Measurements from ENCODE around the gene TP73.

TP73 gene

DNA sequence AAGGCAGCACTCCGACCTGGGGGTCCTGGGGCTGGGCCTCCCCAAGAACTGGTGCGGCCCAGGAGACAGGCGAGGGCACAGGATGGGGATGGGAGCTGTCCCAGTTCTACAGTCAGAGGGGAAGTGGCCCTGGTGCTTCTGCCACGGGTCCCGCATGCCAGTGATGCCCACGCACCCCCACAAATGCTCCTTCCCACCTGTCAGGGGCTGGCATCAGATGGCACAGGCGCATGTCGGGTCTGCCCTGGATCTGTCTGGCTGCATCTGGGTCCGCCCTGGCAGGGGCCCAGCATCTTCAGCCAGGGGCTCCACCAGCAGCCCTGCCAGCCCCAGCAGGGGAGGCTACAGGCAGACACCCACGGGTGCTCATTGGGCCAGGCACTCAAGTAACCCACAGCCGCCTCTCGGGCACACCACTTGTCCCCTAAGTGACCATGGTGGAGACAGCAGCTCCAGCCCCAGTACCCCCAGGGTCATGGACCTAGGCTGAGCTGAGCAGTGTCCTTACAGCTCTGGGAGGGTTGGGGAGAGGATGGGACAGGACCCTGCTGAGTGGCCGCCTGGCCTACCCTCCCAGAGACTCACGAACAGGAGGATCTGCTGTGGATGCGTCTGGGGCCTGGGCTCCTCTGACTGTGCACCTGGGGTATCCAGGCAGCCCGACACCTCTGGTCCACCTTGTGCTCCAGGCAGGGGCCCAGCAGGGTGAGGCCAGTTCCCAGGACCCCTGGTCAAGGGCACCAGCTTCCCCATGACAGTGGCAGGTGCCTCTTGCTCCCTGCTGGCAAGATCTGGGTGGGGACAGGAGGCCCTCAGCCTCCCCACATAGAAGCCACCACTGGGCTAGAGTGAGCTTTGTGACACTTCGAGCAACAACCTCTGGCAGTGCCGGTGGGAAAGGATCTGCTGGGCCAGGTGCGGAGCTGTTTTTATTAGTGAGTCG is 125.6 kb downstream of the TP73 start:
- TF ChIP-seq CSDC2 (CRISPR knock-in tag; IDR thresholded peaks at IDR 0.05) (no peak), OSR1 (CRISPR knock-in tag; IDR thresholded peaks at IDR 0.05) (no peak), ZFP3 (CRISPR knock-in tag; IDR thresholded peaks at IDR 0.05) (no peak), ZNF565 (CRISPR knock-in tag; conservative IDR thresholded peaks at IDR 0.05; ENCODE audit: low read depth) (no peak), ZNF8 (CRISPR knock-in tag; IDR thresholded peaks at IDR 0.05) (no peak), TCF4 (CRISPR knock-in tag; IDR thresholded peaks at IDR 0.05; ENCODE audit: borderline replicate concordance) (no peak)
- TF ChIP-seq, protein P1, sequence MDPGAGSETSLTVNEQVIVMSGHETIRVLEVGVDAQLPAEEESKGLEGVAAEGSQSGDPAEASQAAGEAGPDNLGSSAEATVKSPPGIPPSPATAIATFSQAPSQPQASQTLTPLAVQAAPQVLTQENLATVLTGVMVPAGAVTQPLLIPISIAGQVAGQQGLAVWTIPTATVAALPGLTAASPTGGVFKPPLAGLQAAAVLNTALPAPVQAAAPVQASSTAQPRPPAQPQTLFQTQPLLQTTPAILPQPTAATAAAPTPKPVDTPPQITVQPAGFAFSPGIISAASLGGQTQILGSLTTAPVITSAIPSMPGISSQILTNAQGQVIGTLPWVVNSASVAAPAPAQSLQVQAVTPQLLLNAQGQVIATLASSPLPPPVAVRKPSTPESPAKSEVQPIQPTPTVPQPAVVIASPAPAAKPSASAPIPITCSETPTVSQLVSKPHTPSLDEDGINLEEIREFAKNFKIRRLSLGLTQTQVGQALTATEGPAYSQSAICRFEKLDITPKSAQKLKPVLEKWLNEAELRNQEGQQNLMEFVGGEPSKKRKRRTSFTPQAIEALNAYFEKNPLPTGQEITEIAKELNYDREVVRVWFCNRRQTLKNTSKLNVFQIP (CRISPR knock-in tag; IDR thresholded peaks at IDR 0.05; ENCODE audit: borderline replicate concordance, low read depth) = no peak
- no peak for ATAC-seq

DNA sequence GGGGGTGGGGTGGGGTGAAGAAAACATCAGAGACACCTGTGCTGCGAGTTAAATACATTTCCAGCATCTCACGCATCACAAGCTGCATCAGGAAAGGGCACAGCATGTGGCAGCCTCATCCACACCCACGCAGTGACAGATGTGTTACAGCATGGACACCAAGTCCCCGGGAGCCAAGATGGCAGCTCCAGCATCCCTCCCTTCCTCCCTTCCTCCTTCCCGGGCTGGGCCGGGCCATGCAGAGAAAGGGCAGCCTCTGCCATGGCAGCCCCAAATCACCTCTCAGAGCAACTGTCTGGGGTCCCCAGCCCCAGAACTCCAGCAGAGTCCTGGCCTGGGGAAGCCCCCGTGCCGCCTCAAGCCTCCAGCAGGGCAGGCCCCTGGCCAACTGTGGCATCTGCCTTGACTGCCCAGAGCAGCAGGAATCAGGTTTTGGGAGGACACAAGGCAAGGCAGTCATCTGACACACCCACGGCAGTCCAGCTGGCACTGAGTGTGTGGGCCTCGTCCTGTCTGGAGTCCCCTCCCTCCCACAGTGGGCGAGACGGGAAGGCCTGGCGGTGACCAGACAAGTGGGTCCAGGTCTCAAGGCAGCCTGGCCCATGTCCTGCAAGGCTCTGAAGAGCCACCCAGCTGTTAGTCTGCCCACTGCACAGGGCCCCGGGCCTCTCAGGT is 126.4 kb downstream of the TP73 start:
- TF ChIP-seq ARNTL (CRISPR knock-in tag; IDR thresholded peaks at IDR 0.05; ENCODE audit: borderline replicate concordance, low read depth) = no peak
- TF ChIP-seq, protein P2, sequence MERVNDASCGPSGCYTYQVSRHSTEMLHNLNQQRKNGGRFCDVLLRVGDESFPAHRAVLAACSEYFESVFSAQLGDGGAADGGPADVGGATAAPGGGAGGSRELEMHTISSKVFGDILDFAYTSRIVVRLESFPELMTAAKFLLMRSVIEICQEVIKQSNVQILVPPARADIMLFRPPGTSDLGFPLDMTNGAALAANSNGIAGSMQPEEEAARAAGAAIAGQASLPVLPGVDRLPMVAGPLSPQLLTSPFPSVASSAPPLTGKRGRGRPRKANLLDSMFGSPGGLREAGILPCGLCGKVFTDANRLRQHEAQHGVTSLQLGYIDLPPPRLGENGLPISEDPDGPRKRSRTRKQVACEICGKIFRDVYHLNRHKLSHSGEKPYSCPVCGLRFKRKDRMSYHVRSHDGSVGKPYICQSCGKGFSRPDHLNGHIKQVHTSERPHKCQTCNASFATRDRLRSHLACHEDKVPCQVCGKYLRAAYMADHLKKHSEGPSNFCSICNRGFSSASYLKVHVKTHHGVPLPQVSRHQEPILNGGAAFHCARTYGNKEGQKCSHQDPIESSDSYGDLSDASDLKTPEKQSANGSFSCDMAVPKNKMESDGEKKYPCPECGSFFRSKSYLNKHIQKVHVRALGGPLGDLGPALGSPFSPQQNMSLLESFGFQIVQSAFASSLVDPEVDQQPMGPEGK (CRISPR knock-in tag; IDR thresholded peaks at IDR 0.05; ENCODE audit: borderline replicate concordance) = no peak
- no peak for TF ChIP-seq ZNF565 (CRISPR knock-in tag; conservative IDR thresholded peaks at IDR 0.05; ENCODE audit: low read depth)
- TF ChIP-seq, protein P3, sequence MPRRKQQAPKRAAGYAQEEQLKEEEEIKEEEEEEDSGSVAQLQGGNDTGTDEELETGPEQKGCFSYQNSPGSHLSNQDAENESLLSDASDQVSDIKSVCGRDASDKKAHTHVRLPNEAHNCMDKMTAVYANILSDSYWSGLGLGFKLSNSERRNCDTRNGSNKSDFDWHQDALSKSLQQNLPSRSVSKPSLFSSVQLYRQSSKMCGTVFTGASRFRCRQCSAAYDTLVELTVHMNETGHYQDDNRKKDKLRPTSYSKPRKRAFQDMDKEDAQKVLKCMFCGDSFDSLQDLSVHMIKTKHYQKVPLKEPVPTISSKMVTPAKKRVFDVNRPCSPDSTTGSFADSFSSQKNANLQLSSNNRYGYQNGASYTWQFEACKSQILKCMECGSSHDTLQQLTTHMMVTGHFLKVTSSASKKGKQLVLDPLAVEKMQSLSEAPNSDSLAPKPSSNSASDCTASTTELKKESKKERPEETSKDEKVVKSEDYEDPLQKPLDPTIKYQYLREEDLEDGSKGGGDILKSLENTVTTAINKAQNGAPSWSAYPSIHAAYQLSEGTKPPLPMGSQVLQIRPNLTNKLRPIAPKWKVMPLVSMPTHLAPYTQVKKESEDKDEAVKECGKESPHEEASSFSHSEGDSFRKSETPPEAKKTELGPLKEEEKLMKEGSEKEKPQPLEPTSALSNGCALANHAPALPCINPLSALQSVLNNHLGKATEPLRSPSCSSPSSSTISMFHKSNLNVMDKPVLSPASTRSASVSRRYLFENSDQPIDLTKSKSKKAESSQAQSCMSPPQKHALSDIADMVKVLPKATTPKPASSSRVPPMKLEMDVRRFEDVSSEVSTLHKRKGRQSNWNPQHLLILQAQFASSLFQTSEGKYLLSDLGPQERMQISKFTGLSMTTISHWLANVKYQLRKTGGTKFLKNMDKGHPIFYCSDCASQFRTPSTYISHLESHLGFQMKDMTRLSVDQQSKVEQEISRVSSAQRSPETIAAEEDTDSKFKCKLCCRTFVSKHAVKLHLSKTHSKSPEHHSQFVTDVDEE (CRISPR knock-in tag; IDR thresholded peaks at IDR 0.05) = no peak
- no peak for TF ChIP-seq OSR1 (CRISPR knock-in tag; IDR thresholded peaks at IDR 0.05)
- no peak for TF ChIP-seq ESRRG (CRISPR knock-in tag; IDR thresholded peaks at IDR 0.05)
- no peak for TF ChIP-seq GLIS3 (CRISPR knock-in tag; IDR thresholded peaks at IDR 0.05)
- no peak for TF ChIP-seq ISL1 (CRISPR knock-in tag; IDR thresholded peaks at IDR 0.05)
- no peak for TF ChIP-seq ZFP3 (CRISPR knock-in tag; IDR thresholded peaks at IDR 0.05)
- TF ChIP-seq BACH2 (CRISPR knock-in tag; IDR thresholded peaks at IDR 0.05; ENCODE audit: borderline replicate concordance) = no peak
- no peak; the same call in 2 of the 3 replicates for ATAC-seq

DNA sequence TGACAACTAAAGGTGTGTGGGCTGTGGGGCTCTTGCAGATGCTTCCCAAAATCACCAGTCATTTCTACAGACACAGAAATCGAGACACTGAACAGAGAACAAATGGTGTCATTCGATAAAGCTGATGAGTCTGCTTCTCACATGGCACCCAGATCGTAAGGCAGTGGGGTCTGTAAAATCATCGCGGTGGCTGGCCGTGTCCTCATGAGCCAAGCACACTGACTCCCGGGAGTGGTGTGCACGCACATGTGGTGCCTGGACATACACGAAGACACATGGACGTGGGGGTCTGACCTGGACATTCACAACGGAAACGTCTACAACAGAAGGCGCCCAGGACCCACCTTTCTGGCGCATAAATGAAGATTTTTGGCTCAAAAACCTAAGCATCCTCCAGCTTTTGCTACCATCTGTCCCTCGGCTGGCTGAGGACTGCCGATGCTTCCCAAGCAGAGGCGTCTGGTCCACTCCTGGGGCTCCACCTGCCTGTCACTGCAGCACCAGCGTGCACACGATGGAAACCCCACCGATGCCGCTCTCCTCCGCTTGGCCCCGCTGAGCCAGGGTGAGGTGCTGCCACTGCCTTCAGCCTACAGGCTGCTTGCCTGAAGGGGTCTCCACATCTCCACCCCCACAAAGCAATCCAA is 127.1 kb downstream of the TP73 start:
- no peak for ATAC-seq
- TF ChIP-seq ZNF8 (CRISPR knock-in tag; IDR thresholded peaks at IDR 0.05) (no peak), ZC3H10 (CRISPR knock-in tag; IDR thresholded peaks at IDR 0.05) (no peak), CSDC2 (CRISPR knock-in tag; IDR thresholded peaks at IDR 0.05) (no peak), GLIS3 (CRISPR knock-in tag; IDR thresholded peaks at IDR 0.05) (no peak), SNAI2 (CRISPR knock-in tag; IDR thresholded peaks at IDR 0.05) (no peak), ZFP30 (CRISPR knock-in tag; IDR thresholded peaks at IDR 0.05) (no peak), RARB (CRISPR knock-in tag; IDR thresholded peaks at IDR 0.05) (no peak), ISL1 (CRISPR knock-in tag; IDR thresholded peaks at IDR 0.05) (no peak), ZNF70 (CRISPR knock-in tag; IDR thresholded peaks at IDR 0.05) (no peak)
- TF ChIP-seq, protein P4, sequence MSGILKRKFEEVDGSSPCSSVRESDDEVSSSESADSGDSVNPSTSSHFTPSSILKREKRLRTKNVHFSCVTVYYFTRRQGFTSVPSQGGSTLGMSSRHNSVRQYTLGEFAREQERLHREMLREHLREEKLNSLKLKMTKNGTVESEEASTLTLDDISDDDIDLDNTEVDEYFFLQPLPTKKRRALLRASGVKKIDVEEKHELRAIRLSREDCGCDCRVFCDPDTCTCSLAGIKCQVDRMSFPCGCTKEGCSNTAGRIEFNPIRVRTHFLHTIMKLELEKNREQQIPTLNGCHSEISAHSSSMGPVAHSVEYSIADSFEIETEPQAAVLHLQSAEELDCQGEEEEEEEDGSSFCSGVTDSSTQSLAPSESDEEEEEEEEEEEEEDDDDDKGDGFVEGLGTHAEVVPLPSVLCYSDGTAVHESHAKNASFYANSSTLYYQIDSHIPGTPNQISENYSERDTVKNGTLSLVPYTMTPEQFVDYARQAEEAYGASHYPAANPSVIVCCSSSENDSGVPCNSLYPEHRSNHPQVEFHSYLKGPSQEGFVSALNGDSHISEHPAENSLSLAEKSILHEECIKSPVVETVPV (CRISPR knock-in tag; IDR thresholded peaks at IDR 0.05) = no peak
- TF ChIP-seq, protein P5, sequence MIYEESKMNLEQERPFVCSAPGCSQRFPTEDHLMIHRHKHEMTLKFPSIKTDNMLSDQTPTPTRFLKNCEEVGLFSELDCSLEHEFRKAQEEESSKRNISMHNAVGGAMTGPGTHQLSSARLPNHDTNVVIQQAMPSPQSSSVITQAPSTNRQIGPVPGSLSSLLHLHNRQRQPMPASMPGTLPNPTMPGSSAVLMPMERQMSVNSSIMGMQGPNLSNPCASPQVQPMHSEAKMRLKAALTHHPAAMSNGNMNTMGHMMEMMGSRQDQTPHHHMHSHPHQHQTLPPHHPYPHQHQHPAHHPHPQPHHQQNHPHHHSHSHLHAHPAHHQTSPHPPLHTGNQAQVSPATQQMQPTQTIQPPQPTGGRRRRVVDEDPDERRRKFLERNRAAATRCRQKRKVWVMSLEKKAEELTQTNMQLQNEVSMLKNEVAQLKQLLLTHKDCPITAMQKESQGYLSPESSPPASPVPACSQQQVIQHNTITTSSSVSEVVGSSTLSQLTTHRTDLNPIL (CRISPR knock-in tag; IDR thresholded peaks at IDR 0.05; ENCODE audit: low read depth) = no peak
- TF ChIP-seq, protein P2 (CRISPR knock-in tag; IDR thresholded peaks at IDR 0.05; ENCODE audit: borderline replicate concordance) = no peak

Measured in SK-N-SH treated with all-trans-retinoic acid at 6 μM for 48 hours (cell line).